HepG2 (cell line): Measurements from ENCODE around the gene DPYD. TPM values are rescaled to one million over a fixed set of nuclear protein-coding genes. Genes with fewer than 3 reads are reported as not detected.

Experiments used
- ATAC-seq: fragments of 200-7000 bp; cut with Tn5 transposase; 3 replicates; pipeline ENCODE4 v1.9.1; 2020; ENCODE audit warnings: mild to moderate bottlenecking, moderate library complexity
- BruUV-seq: library from RNA; stranded (reverse); fragments of 400-500 nt; replicated peaks from 2 replicates; lab custom pipeline; 2021; lab: Mats Ljungman, UMichigan
- CTCF ChIA-PET: fragments of 300-600 bp; formaldehyde crosslinking; extraction: SDS; loops from one replicate; lab custom pipeline; 2021; ENCODE audit warnings: low total read pairs, inconsistent platforms, low intra/inter-chr PET ratio; lab: Yijun Ruan, JAX
- POLR2A ChIA-PET: fragments of 350-600 bp; sonication (Branson Sonifier 250); formaldehyde crosslinking; loops from one replicate; lab custom pipeline; 2020; ENCODE audit warnings: antibody characterized with exemption, inconsistent platforms; lab: Yijun Ruan, JAX
- DNase-seq: peaks from one replicate; pipeline ENCODE4 v3.0.0-alpha.2; 2015; ENCODE audit warnings: low spot score
- FAIRE-seq: peaks from 3 replicates; lab custom pipeline; 2011; peaks lifted over from hg19 to GRCh38; lab: Jason Lieb, UNC
- H2AFZ ChIP-seq: one replicate; pipeline ENCODE4 v1.6.1; 2011; ENCODE audit warnings: low read length, inconsistent platforms
- H3K27ac ChIP-seq: fragments of 300-600 bp; 3 replicates; pipeline ENCODE4 v1.8.0; 2011; ENCODE audit warnings: mixed run types, mild to moderate bottlenecking, mixed read lengths, low read length, inconsistent platforms; ENCODE audit not compliant: insufficient read depth; ENCODE audit errors: extremely low read length
- H3K27me3 ChIP-seq, 2 experiments: fragments of 200-600 bp in 1 of 2; 2 replicates in 1 of 2; 3 replicates in 1 of 2; pipeline versions ENCODE4 v1.6.0 to v1.8.0; 2011; ENCODE audit warnings: low read length in 2 of 2, mild to moderate bottlenecking in 2 of 2, moderate library complexity in 2 of 2, inconsistent platforms in 1 of 2; ENCODE audit not compliant: insufficient read depth in 2 of 2, control insufficient read depth in 1 of 2
- H3K36me3 ChIP-seq, 2 experiments: fragments of 200-600 bp in 1 of 2; replicated peaks in 1 of 2; 2 replicates in 1 of 2; 3 replicates in 1 of 2; pipeline versions ENCODE4 v1.5.1 to v1.8.0; 2011; ENCODE audit warnings: low read length in 2 of 2, inconsistent platforms in 1 of 2; ENCODE audit not compliant: insufficient read depth in 2 of 2, control insufficient read depth in 1 of 2
- H3K4me1 ChIP-seq: 2 replicates; pipeline ENCODE4 v1.5.1; 2012; ENCODE audit warnings: low read length, inconsistent platforms; ENCODE audit not compliant: insufficient read depth
- H3K4me2 ChIP-seq: 2 replicates; pipeline ENCODE4 v1.6.0; 2011; ENCODE audit warnings: low read depth, low read length, inconsistent platforms
- H3K4me3 ChIP-seq, 3 experiments: fragments of 200-600 bp in 1 of 3; sonication (generic), shearing (Covaris generic) in 1 of 3; replicated peaks in 1 of 3; 2 replicates each; pipeline ENCODE4 v1.5.1; 2011 to 2016; ENCODE audit warnings: low read length in 3 of 3, inconsistent platforms in 2 of 3, low read depth in 2 of 3, mild to moderate bottlenecking in 2 of 3, control low read depth in 1 of 3, mixed read lengths in 1 of 3; ENCODE audit not compliant: insufficient read depth in 1 of 3
- H3K79me2 ChIP-seq: one replicate; pipeline ENCODE4 v1.6.1; 2011; ENCODE audit warnings: low read length, inconsistent platforms; ENCODE audit not compliant: insufficient read depth
- H3K9ac ChIP-seq: 2 replicates; pipeline ENCODE4 v1.6.0; 2011; ENCODE audit warnings: mild to moderate bottlenecking, low read depth, low read length, inconsistent platforms; ENCODE audit not compliant: insufficient read depth
- H3K9me3 ChIP-seq: 2 replicates; pipeline ENCODE4 v1.5.1; 2012; ENCODE audit warnings: mild to moderate bottlenecking, low read length
- H4K20me1 ChIP-seq: 2 replicates; pipeline ENCODE4 v1.6.0; 2011; ENCODE audit warnings: inconsistent platforms, mild to moderate bottlenecking, low read length, moderate library complexity; ENCODE audit not compliant: insufficient read depth
- ARNT ChIP-seq: fragments of 450-650 bp; IDR thresholded peaks from 2 replicates; pipeline ENCODE4 v1.6.1; 2017
- KDM5A ChIP-seq: fragments of 200-600 bp; sonication (generic); IDR thresholded peaks from 2 replicates; pipeline ENCODE4 v1.7.0; 2018; ENCODE audit warnings: antibody characterized with exemption, mild to moderate bottlenecking, low read length, borderline replicate concordance
- KLF12 ChIP-seq: sonication (generic); formaldehyde crosslinking; IDR thresholded peaks from 2 replicates; pipeline ENCODE4 v1.4.0; 2020; ENCODE audit warnings: missing genetic modification reagents, borderline replicate concordance
- SSRP1 ChIP-seq: IDR thresholded peaks from 2 replicates; pipeline ENCODE4 v1.6.1; 2016; ENCODE audit warnings: control low read depth
- TARDBP ChIP-seq: sonication (generic); formaldehyde crosslinking; IDR thresholded peaks from 2 replicates; pipeline ENCODE4 v1.8.0; 2022; ENCODE audit warnings: mild to moderate bottlenecking, missing genetic modification reagents
- ZNF225 ChIP-seq: sonication (generic); formaldehyde crosslinking; IDR thresholded peaks from 2 replicates; pipeline ENCODE4 v1.4.0; 2020; ENCODE audit warnings: mild to moderate bottlenecking, missing genetic modification reagents
- ZNF563 ChIP-seq: sonication (generic); formaldehyde crosslinking; IDR thresholded peaks from 2 replicates; pipeline ENCODE4 v1.8.0; 2022; ENCODE audit warnings: mild to moderate bottlenecking, moderate library complexity, missing genetic modification reagents
- ZNF709 ChIP-seq: sonication (generic); formaldehyde crosslinking; IDR thresholded peaks from 2 replicates; pipeline ENCODE4 v1.5.0; 2020; ENCODE audit warnings: mild to moderate bottlenecking, missing genetic modification reagents
- ZSCAN20 ChIP-seq: sonication (generic); formaldehyde crosslinking; IDR thresholded peaks from 2 replicates; pipeline ENCODE4 v1.4.0; 2020; ENCODE audit warnings: missing genetic modification reagents, mild to moderate bottlenecking, borderline replicate concordance
- WGBS: methylation state at CpG from one replicate; pipeline ENCODE4 v1.1.6; 2017; ENCODE audit warnings: low lambda C conversion rate; 5-methylcytosine and 5-hydroxymethylcytosine counted together
- in situ Hi-C: cut with HindIII; loops from 2 replicates; pipeline ENCODE4 v1.10.0; 2017; ENCODE audit warnings: low pct_unique_long_range_greater_than_20kb; ENCODE audit not compliant: extremely low pct_ligation_motif_present
- intact Hi-C: fragments of 100-400 bp; cut with micrococcal nuclease; formaldehyde crosslinking; loops from one replicate; pipeline ENCODE4 v1.10.0; 2022; ENCODE audit not compliant: unreplicated experiment
- polyA plus RNA-seq, 8 experiments: library from polyadenylated mRNA; depleted of rRNA in 3 of 8; stranded (reverse) in 7 of 8; unstranded in 1 of 8; fragments of >200 nt; fragmentation: Illumina TruSeq in 4 of 8; extraction: Trizol in 4 of 8; gene quantifications; 2 replicates each; pipeline versions ENCODE4 v1.2.1 to v1.2.3, GENCODE V29; 2011 to 2016; ENCODE audit warnings: low read depth in 4 of 8, missing spikeins in 1 of 8, mixed read lengths in 1 of 8; ENCODE audit not compliant: insufficient read depth in 1 of 8
- total RNA-seq, 5 experiments: library from RNA; depleted of rRNA; stranded (reverse); fragments of >200 nt; fragmentation: Illumina TruSeq; extraction: Trizol; gene quantifications; 2 replicates each; pipeline ENCODE4 v1.2.3, GENCODE V29; 2016; ENCODE audit warnings: low read depth in 1 of 5
- TF ChIP-seq, protein P1 (sequence below): IDR thresholded peaks from 2 replicates; pipeline ENCODE4 v1.6.1; 2016; ENCODE audit warnings: mild to moderate bottlenecking, missing biosample characterization, missing genetic modification reagents
- TF ChIP-seq, protein P2 (sequence below): sonication (generic); formaldehyde crosslinking; IDR thresholded peaks from 2 replicates; pipeline ENCODE4 v1.4.0; 2020; ENCODE audit warnings: missing genetic modification reagents
- TF ChIP-seq, protein P3 (sequence below), 2 experiments: fragments of 450-650 bp in 1 of 2; sonication (generic) in 1 of 2; formaldehyde crosslinking; IDR thresholded peaks; 2 replicates each; pipeline versions ENCODE4 v1.5.0 to v1.8.0; 2020 to 2022; ENCODE audit warnings: mild to moderate bottlenecking in 1 of 2, missing genetic modification reagents in 1 of 2

Gene DPYD
- total and polyA plus RNA-seq, 2 of the 13 experiments (the other 11 are each of a cell fraction or from before 2014, with no cell fraction given): 1.3 to 3.4 TPM

- Histone ChIP-seq H3K79me2 (no peaks in the 10 kb centered on the region), H4K20me1 (no peaks in the 10 kb centered on the region)
- TF ChIP-seq TARDBP (CRISPR knock-in tag) (no peak), ZNF709 (no peak)
- TF ChIP-seq, all 625 proteins: peak for 0
- no peak overlapping the region for H3K4me2 ChIP-seq
- H3K27ac ChIP-seq: no peak overlapping the region
- no peaks in the 10 kb centered on the region for H3K27me3 ChIP-seq
- H3K9ac ChIP-seq: no peak overlapping the region
- no peak for DNase-seq
- ChIA-PET POLR2A (no interaction called here), CTCF (no interaction called here)
- ATAC-seq: no peak
- no peak overlapping the region for H2AFZ ChIP-seq
- in situ Hi-C loops (no loop called here), intact Hi-C loops (no loop called here)
- BruUV-seq: no TSS peak
- H3K9me3 ChIP-seq: peaks cover 27% of the 10 kb centered on the region
- no peak overlapping the region for H3K4me3 ChIP-seq
- no peaks in the 10 kb centered on the region for H3K36me3 ChIP-seq
- WGBS: 86% methylated on average over 1 of the region's 1 CpG
- FAIRE-seq: no peak
- no peaks in the 10 kb centered on the region for H3K4me1 ChIP-seq
These were observed 564.5 kb downstream of the DPYD start for GRCh38 chr1:97356309-97356708.

GRCh38 chr1:97352936-97353382 is 567.9 kb downstream of the DPYD start:
- FAIRE-seq (no peak), ATAC-seq (no peak), DNase-seq (no peak)
- no peak overlapping the region for H3K4me3 ChIP-seq
- WGBS: 60% methylated on average over 2 of the region's 4 CpGs
- no peak overlapping the region for H2AFZ ChIP-seq
- H3K9ac ChIP-seq: no peak overlapping the region
- no peaks in the 10 kb centered on the region for H3K27me3 ChIP-seq
- POLR2A ChIA-PET: no interaction called here
- H3K27ac ChIP-seq: no peak overlapping the region
- no peaks in the 10 kb centered on the region for H3K36me3 ChIP-seq
- no peak overlapping the region for H3K4me2 ChIP-seq
- in situ Hi-C loops: no loop called here
- peaks cover 29% of the 10 kb centered on the region for H3K9me3 ChIP-seq
- intact Hi-C loops: no loop called here
- no peaks in the 10 kb centered on the region for H3K79me2 ChIP-seq
- BruUV-seq: no TSS peak
- H3K4me1 ChIP-seq: no peaks in the 10 kb centered on the region
- TF ChIP-seq ARNT (no peak), ZNF225 (no peak), KDM5A (no peak), KLF12 (no peak), ZNF563 (CRISPR knock-in tag) (no peak), SSRP1 (no peak), ZSCAN20 (no peak)
- TF ChIP-seq, protein P1, sequence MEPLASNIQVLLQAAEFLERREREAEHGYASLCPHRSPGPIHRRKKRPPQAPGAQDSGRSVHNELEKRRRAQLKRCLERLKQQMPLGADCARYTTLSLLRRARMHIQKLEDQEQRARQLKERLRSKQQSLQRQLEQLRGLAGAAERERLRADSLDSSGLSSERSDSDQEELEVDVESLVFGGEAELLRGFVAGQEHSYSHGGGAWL (CRISPR knock-in tag): no peak
- TF ChIP-seq, protein P2, sequence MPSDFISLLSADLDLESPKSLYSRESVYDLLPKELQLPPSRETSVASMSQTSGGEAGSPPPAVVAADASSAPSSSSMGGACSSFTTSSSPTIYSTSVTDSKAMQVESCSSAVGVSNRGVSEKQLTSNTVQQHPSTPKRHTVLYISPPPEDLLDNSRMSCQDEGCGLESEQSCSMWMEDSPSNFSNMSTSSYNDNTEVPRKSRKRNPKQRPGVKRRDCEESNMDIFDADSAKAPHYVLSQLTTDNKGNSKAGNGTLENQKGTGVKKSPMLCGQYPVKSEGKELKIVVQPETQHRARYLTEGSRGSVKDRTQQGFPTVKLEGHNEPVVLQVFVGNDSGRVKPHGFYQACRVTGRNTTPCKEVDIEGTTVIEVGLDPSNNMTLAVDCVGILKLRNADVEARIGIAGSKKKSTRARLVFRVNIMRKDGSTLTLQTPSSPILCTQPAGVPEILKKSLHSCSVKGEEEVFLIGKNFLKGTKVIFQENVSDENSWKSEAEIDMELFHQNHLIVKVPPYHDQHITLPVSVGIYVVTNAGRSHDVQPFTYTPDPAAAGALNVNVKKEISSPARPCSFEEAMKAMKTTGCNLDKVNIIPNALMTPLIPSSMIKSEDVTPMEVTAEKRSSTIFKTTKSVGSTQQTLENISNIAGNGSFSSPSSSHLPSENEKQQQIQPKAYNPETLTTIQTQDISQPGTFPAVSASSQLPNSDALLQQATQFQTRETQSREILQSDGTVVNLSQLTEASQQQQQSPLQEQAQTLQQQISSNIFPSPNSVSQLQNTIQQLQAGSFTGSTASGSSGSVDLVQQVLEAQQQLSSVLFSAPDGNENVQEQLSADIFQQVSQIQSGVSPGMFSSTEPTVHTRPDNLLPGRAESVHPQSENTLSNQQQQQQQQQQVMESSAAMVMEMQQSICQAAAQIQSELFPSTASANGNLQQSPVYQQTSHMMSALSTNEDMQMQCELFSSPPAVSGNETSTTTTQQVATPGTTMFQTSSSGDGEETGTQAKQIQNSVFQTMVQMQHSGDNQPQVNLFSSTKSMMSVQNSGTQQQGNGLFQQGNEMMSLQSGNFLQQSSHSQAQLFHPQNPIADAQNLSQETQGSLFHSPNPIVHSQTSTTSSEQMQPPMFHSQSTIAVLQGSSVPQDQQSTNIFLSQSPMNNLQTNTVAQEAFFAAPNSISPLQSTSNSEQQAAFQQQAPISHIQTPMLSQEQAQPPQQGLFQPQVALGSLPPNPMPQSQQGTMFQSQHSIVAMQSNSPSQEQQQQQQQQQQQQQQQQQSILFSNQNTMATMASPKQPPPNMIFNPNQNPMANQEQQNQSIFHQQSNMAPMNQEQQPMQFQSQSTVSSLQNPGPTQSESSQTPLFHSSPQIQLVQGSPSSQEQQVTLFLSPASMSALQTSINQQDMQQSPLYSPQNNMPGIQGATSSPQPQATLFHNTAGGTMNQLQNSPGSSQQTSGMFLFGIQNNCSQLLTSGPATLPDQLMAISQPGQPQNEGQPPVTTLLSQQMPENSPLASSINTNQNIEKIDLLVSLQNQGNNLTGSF (CRISPR knock-in tag): no peak
- TF ChIP-seq, protein P3, sequence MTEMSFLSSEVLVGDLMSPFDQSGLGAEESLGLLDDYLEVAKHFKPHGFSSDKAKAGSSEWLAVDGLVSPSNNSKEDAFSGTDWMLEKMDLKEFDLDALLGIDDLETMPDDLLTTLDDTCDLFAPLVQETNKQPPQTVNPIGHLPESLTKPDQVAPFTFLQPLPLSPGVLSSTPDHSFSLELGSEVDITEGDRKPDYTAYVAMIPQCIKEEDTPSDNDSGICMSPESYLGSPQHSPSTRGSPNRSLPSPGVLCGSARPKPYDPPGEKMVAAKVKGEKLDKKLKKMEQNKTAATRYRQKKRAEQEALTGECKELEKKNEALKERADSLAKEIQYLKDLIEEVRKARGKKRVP (CRISPR knock-in tag; IDR thresholded peaks at IDR 0.05): no peak
- TF ChIP-seq, all 625 proteins: peak for 0
- H4K20me1 ChIP-seq: no peaks in the 10 kb centered on the region
- CTCF ChIA-PET: no interaction called here
